NCI-H82 (cell line): ENCODE results near the gene CEP295NL.
"Not testable (repeated sequence)": the region's sequence is repeated elsewhere in the genome, so short reads cannot be mapped to it uniquely, and the experiment has no call there.

ENCODE experiments used
- DNase-seq: peaks from one replicate; lab custom pipeline; 2025; lab: John Stamatoyannopoulos, UW

The CEP295NL gene

GRCh38 chr17:78886954-78887353 lies 16.0 kb downstream of the CEP295NL start:
- no peak for DNase-seq

- DNase-seq: no peak
Measured at GRCh38 chr17:78885956-78886355, 17.0 kb downstream of the CEP295NL start.

DNA sequence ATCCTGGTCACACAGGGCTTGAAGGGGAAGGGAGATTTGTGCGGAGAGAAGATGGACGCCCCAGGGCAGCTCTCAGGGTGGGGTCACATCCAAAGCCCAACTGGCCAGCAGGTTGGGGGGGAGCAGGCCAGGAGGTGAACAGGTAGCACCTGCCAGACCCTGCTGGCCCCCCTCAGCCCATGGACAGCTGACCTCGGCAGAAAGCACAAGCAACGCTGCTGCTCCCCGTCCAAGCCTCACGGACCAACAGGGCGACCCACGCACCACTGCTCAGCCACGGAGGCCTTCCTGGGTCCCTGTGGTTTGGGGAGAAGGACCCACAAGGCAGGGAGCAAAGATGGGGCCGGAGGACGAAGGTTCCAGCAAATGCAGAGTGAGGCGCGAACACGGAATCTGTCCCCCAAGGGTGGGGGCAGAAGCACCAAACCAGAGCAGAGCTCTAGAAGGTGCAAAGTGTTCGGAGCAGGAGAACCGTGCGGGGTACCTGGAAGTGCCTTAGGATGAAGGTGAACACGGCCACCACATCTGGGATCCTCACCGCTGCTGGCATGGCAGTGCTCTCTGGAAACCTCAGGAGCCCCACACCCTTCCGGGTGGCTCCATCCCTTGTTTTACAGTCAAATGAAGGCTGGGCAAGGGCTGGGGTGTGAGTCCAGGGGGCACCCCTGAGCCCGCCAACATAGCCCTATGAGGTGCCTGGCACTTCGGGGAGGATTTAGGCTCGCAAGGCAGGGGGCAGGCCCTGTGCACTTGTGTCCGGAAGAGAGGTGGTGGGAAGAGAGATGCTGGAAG lies 17.9 kb downstream of the CEP295NL start:
- DNase-seq: no peak

DNA sequence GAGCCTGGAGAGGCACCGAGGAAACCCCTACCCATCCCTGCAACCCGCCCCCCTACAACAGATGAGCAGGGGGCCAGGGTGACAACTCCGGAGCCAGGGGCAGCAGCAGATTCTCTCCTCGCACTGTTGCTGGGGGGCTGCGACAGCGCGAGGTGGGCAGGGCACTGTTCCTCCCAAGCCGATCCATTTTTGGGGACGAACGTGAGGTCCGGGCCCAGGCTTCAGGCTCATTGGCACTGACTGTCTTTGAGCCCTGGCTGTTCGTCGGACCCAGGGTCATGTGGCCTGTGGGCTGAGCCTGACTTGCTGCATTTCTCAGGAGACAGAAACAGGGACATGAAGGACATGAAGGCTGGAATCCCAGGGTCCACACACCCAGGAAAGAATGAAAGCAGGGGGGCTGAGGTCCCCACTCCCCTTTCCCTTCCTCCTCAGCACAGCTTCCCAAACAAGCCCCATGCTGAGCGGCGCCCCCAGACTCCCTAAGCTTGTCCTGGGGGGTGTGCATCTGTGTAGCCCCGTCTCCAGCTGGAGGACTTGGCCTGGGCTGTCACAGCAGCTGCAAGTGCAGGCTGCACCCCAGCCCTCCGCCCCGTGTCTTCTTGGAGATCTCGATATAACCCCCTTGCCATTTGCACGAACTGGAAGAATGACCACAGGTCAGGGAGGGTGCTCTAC lies 18.7 kb downstream of the CEP295NL start:
- DNase-seq: no peak

- peak; percentile 37 for DNase-seq
Measured at GRCh38 chr17:78883533-78884131, 19.4 kb downstream of the CEP295NL start.

DNA sequence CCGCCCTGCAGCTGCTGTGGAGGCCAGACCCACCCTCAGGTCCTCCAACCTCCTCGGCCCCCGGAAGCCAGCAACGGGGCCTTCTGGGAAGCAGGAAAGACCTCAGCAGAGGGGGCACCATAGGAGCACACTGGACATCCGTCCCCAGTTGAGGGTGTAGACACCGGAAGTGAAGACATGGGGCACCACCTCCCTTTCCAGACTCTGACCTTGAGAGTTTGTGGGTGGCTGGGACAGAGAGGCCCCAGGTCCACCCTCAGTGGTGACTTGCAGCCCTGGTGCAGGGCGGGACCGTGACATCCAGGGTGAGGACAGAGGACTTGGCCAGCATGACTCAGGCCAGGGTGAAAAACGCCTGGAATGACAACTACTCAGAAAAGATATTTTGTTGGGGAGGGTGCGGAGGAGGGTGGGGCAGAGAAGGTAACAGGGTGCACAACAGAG lies 19.9 kb downstream of the CEP295NL start:
- DNase-seq: no peak

DNA sequence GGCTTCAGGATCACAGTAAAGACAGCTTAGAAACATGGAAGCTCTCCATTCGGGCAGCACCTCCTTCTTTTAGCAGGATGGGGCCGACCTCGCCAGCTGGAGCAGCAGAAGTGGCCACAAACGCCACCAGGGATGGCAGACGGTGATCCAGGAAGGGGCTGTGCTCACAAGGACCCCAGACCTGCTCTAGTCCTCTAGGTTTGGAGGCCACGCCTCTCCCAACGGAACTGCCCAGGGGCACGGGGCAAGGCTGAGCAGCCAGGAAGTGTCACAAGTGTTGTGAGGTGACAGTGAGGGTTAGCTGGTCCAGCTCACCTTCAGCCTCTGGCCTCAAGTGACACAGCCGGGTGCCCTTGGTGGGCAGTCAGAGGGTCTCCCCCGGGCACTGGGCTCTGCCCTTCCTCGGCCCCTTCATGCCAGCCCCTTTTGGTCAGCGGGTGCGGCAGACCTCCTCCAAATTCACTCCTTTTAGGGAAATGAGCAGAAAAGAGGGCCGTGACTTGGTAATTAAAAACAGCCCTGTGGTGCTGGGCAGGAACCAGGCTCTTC lies 20.4 kb downstream of the CEP295NL start:
- DNase-seq: no peak

DNA sequence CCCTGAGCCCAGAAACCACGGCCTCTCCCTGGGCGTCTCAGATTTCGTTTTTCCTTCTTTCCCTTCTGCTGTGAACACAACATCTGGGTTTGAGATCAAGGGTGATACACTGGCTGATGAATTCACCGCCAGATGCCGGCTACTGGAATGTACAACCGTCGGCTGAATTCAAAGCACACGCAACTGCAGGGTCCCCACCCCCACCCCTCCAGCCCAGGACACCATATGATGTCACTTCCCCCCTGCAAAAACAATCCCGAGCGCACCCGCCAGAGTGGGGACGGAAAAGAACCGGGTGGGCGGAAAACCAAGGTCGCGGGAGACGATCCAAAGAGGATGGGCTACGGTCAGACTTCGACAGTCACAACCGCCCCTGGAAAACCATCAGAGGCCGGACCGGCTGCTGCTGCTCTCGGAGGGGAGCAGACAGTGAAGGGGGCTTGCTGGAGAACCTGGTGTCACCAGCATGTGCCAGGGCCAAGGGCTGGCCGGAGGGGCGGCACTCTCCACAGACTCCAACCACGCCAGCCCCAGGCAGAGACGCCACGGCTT lies 23.3 kb downstream of the CEP295NL start:
- DNase-seq: no peak

- no peak for DNase-seq
Measured at GRCh38 chr17:78878871-78879527, 24.0 kb downstream of the CEP295NL start.

DNA sequence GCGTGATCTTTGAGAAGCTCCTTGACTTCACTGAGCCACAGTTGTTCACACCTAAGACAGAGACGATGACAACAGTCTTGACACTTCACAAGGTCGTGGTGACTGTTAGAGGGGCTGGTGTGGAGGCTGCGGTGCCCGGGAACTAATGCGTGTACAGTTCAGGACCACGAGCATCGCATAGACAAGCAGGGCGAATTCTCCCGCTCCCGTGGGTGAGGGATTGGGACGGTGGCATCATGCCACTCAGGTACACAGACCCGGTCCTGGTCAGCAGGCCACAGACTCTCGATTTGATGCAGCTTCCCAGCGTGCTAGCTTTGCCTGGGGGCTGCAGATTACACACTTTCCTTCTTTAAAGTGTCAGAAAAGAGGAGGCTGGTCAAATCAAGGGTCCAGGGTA lies 24.7 kb downstream of the CEP295NL start:
- DNase-seq: no peak

DNA sequence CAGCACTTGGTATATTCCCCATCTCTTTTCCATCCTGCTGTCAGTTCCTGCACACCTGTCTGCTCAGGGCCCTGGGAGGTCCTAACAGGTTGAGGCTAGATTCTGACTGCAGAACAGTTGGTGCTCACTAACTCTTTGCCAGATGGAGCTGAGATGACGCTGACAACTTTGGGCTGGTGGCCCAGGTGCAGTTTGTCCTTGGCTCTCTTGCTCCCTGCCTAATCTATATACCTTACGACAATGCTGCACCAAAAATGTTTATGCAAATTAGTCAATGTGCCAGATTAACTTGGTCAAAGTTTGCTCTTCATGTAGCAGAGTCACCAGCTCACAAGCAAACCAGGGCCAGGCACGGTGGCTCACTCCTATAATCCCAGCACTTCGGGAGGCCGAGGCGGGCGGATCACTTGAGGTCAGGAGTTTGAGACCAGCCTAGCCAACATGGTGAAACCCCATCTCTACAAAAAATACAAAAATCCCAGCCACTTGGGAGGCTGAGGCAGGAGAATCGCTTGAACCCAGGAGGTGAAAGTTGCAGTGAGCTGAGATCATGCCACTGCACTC lies 26.0 kb downstream of the CEP295NL start:
- DNase-seq: not testable (repeated sequence)

DNA sequence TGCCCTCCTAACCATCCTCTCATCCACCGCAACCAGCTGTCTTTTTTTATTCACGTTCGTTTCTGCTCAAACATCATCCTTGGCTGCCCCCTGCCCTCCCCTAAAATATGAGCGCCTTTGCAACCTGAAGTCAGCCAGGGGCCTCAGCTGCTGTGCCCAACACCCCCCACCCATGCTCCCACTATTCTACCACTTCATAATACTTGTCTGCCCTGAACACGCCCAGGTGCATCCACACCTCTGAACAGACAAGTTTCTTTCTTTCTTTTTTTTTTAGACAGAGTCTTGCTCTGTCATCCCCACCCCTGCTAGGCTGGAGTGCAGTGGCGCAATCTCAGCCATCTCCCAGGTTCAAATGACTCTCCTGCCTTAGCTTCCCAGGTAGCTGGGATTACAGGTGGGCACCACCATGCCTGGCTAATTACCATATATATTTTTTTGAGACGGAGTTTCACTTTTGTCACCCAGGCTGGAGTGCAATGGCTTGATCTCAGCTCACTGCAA lies 26.9 kb downstream of the CEP295NL start:
- no peak for DNase-seq

- DNase-seq: peak; percentile 60
Measured at GRCh38 chr17:78875363-78876093, 27.5 kb downstream of the CEP295NL start.

- no peak for DNase-seq
Measured at GRCh38 chr17:78873519-78874340, 29.3 kb downstream of the CEP295NL start.

DNA sequence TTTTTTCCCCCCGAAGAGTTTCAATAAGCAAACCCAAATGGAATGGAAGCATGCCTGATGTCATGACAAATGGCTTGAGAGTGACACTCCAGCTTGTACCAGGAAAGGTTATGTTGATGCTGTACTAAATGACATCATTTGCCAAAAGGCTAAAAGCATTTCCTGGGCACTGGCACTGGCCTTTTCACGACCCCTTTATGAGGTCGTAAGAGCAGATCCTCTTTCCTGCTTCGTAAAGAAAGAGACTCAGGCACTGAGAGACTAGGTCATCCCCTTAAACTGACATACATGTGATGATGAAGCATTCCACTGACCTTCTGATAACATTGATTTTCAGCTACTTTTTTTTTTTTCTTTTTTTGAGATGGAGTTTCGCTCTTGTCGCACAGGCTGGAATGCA lies 30.5 kb downstream of the CEP295NL start:
- DNase-seq: no peak

DNA sequence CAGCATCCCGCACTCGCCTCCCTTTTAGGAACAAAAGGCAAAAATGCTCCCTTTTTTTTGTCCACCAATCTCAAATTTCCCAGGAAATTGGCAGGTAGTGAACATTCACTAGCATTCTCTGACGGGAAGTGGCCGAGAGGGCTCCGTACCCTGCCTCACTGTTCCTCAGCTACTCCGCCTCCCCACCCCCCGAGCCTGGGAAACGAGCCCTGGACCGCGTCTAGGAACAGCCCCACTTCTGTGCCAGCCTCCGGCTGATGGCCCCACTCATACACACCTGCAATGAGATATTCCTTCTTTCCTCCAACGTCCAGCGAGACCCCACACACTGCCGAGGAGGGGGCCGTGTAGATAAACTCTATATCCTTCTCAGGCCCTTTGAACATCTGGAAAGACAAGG lies 32.4 kb downstream of the CEP295NL start:
- DNase-seq: no peak

GRCh38 chr17:78868391-78868790 lies 34.6 kb downstream of the CEP295NL start:
- DNase-seq: no peak

DNA sequence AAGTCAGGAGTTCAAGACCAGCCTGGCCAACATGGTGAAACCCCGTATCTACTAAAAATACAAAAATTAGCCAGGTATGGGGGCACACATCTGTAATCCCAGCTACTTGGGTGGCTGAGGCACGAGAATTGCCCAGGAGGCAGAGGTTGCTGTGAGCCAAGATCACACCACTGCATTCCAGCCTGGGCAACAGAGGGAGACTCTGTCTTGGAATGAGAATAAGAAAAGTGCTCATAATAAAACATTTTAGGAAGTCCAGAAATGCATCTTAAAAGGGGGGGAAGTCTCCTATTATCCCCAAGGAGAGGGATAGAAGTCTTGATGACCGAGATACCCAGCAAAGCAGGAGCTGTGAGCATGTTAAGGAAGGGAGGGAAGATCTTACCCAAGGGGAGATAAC lies 36.0 kb downstream of the CEP295NL start:
- DNase-seq: not testable (repeated sequence)

DNA sequence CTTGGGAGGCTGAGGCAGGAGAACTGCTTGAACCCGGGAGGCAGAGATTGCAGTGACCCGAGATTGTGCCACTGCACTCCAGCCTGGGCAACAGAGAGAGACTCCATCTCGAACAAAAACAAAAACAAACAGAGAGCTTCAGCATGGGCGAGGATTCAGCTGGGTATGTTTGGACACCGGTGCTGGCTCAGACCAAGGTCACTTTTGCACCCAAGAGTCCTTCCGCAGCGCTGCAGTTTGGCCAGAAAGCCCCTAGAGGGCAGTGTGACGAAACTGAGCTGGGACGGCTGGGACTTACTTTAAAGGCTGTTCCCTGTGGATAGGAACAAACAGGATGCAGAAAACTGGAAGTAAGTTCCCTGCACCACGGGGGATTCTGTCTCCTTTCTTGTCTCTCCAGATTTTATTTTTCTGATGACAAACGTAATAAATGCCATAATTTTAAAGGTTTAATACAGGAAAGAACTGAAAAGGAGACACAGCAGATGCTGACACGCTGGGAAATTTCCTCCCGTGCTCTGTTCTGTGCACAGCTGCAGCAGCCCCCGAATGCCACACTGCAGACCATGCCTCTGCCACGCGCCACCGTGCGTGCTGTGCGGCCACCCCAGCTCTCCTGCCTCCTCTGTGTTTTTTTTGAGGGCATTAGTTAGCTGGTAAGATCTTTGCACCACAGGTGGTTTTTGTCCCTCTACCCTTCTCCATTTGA lies 37.2 kb downstream of the CEP295NL start:
- peak; percentile 82 for DNase-seq
